GM10248 (cell line): Measurements from ENCODE around the gene PKIG.

Experiments
- CTCF ChIA-PET: fragments of 300-600 bp; sonication (Branson Sonifier 250); formaldehyde crosslinking; extraction: SDS; loops from one replicate; lab custom pipeline; 2021; ENCODE audit warnings: antibody characterized with exemption; lab: Yijun Ruan, JAX
- POLR2A ChIA-PET: fragments of 350-650 bp; sonication (Branson Sonifier 250); formaldehyde crosslinking; extraction: SDS; loops from one replicate; lab custom pipeline; 2020; ENCODE audit warnings: antibody characterized with exemption; lab: Yijun Ruan, JAX
- DNase-seq: peaks from one replicate; pipeline ENCODE4 v3.0.0; 2012; ENCODE audit errors: extremely low spot score
- CTCF ChIP-seq: IDR thresholded peaks from 2 replicates; pipeline ENCODE4 v1.5.1; 2012; ENCODE audit warnings: mild to moderate bottlenecking, low read depth; ENCODE audit errors: extremely low read depth, missing control alignments, control extremely low read depth

Gene PKIG

GRCh38 chr20:44573501-44573869 lies 8.9 kb upstream of the PKIG start:
- CTCF ChIA-PET, result interaction anchor here (1.1 to 1.8 kb wide), 4 partner anchors 9 to 35 kb away, joined by 3 to 5 read pairs (median 4); partner anchors contain the start of gene PKIG
- POLR2A ChIA-PET, result no interaction called here
- DNase-seq, result no peak
- no peak for TF ChIP-seq CTCF

- TF ChIP-seq CTCF, result no peak
- DNase-seq, result no peak
- ChIA-PET POLR2A (no interaction called here), CTCF (interaction anchor here (1.8 to 4.2 kb wide), 3 partner anchors 8 to 35 kb away, joined by 5 to 22 read pairs (median 17); partner anchors contain the start of gene PKIG)
Observed at GRCh38 chr20:44574372-44574771, 8.0 kb upstream of the PKIG start.

- TF ChIP-seq CTCF, result peak; percentile 63
- POLR2A ChIA-PET, result interaction anchor here (0.5 to 0.9 kb wide), 2 partner anchors 10 to 368 kb away, joined by 3 to 5 read pairs; no protein-coding TSS in a partner anchor
- CTCF ChIA-PET, result interaction anchor here (0.8 to 4.2 kb wide), 16 partner anchors 9 to 109 kb away, joined by 3 to 22 read pairs (median 6); partner anchors contain the start of gene SERINC3
- DNase-seq, result peak; percentile 55
Observed at GRCh38 chr20:44576297-44576696, 6.1 kb upstream of the PKIG start.

GRCh38 chr20:44579313-44580081 lies 2.9 kb upstream of the PKIG start:
- TF ChIP-seq CTCF, result no peak
- no peak for DNase-seq
- CTCF ChIA-PET, result interaction anchor here (1.3 to 2.8 kb wide), 5 partner anchors 9 to 30 kb away, joined by 4 to 13 read pairs (median 6); no protein-coding TSS in a partner anchor
- POLR2A ChIA-PET, result no interaction called here

- ChIA-PET POLR2A (no interaction called here), CTCF (interaction anchor here (1.2 to 2.8 kb wide), 4 partner anchors 10 to 63 kb away, joined by 3 to 13 read pairs (median 4); no protein-coding TSS in a partner anchor)
- no peak for TF ChIP-seq CTCF
- DNase-seq, result no peak
Observed at GRCh38 chr20:44580581-44581268, 1.7 kb upstream of the PKIG start.

GRCh38 chr20:44581515-44581914 lies 864 bp upstream of the PKIG start:
- DNase-seq, result no peak
- TF ChIP-seq CTCF, result no peak
- CTCF ChIA-PET, result interaction anchor here (1.0 to 2.8 kb wide), 4 partner anchors 13 to 62 kb away, joined by 3 to 13 read pairs (median 6); no protein-coding TSS in a partner anchor
- POLR2A ChIA-PET, result no interaction called here
